Kasumi-1 (cell line): ENCODE measurements around the gene GATA6.
"Not testable (repeated sequence)": the region's sequence is repeated elsewhere in the genome, so short reads cannot be mapped to it uniquely, and the experiment has no call there.

ENCODE experiments used
- DNase-seq, 2 experiments: peaks; one replicate each; lab custom pipeline; 2025; lab: John Stamatoyannopoulos, UW

Gene GATA6

GRCh38 chr18:22182884-22183697, 13.7 kb downstream of the GATA6 start:
- no peak for DNase-seq

GRCh38 chr18:22183698-22184170, 14.3 kb downstream of the GATA6 start:
- DNase-seq, result no peak

- DNase-seq, result not testable (repeated sequence)
These were observed 15.2 kb downstream of the GATA6 start for GRCh38 chr18:22184573-22184972.

GRCh38 chr18:22185273-22185672, 15.9 kb downstream of the GATA6 start:
- DNase-seq, result no peak

GRCh38 chr18:22185771-22186386, 16.5 kb downstream of the GATA6 start:
- no peak for DNase-seq

- no peak for DNase-seq
These were observed 17.1 kb downstream of the GATA6 start for GRCh38 chr18:22186484-22186971.

- no peak for DNase-seq
These were observed 19.3 kb downstream of the GATA6 start for GRCh38 chr18:22188559-22189267.

GRCh38 chr18:22189449-22190166, 20.2 kb downstream of the GATA6 start:
- no peak for DNase-seq

- no peak for DNase-seq
These were observed 21.9 kb downstream of the GATA6 start for GRCh38 chr18:22191346-22191695.

GRCh38 chr18:22191923-22192322, 22.5 kb downstream of the GATA6 start:
- DNase-seq, result no peak

- no peak for DNase-seq
These were observed 24.1 kb downstream of the GATA6 start for GRCh38 chr18:22193466-22193865.

- DNase-seq, result no peak
These were observed 24.8 kb downstream of the GATA6 start for GRCh38 chr18:22194151-22194598.

- no peak for DNase-seq
These were observed 25.7 kb downstream of the GATA6 start for GRCh38 chr18:22195052-22195451.

GRCh38 chr18:22196943-22197342, 27.6 kb downstream of the GATA6 start:
- not testable (repeated sequence) for DNase-seq

GRCh38 chr18:22197668-22198067, 28.3 kb downstream of the GATA6 start:
- DNase-seq, result no peak

GRCh38 chr18:22198163-22198562, 28.8 kb downstream of the GATA6 start:
- no peak for DNase-seq

- DNase-seq, result no peak
These were observed 29.6 kb downstream of the GATA6 start for GRCh38 chr18:22199005-22199404.

- DNase-seq, result no peak
These were observed 31.3 kb downstream of the GATA6 start for GRCh38 chr18:22200611-22201225.

GRCh38 chr18:22203035-22203434, 33.6 kb downstream of the GATA6 start:
- no peak for DNase-seq

- DNase-seq, result no peak
These were observed 34.3 kb downstream of the GATA6 start for GRCh38 chr18:22203536-22204213.

- DNase-seq, result no peak
These were observed 34.8 kb downstream of the GATA6 start for GRCh38 chr18:22204214-22204536.
